Caco-2 (cell line): ENCODE data around the gene JKAMP. TPM values are rescaled to one million over a fixed set of nuclear protein-coding genes. Genes with fewer than 3 reads are reported as not detected.

Experiments
- BruUV-seq: library from RNA; stranded (reverse); fragments of 400-500 nt; replicated peaks from 2 replicates; lab custom pipeline; 2021; lab: Mats Ljungman, UMichigan
- CTCF ChIA-PET: fragments of 300-600 bp; sonication (Branson Sonifier 250); formaldehyde crosslinking; loops from one replicate; lab custom pipeline; 2022; ENCODE audit warnings: antibody characterized with exemption; lab: Charles Lee
- POLR2A ChIA-PET: fragments of 300-600 bp; sonication (Branson Sonifier 250); formaldehyde crosslinking; loops from one replicate; lab custom pipeline; 2022; ENCODE audit warnings: antibody characterized with exemption; lab: Charles Lee
- DNase-seq, 2 experiments: peaks; one replicate each; pipeline versions ENCODE4 v3.0.0 to v3.0.0-alpha.2; 2020 to 2022
- H3K27me3 ChIP-seq: replicated peaks from 2 replicates; pipeline ENCODE4 v1.6.0; 2011; ENCODE audit warnings: low read length; ENCODE audit not compliant: control insufficient read depth, insufficient read depth
- H3K36me3 ChIP-seq: 2 replicates; pipeline ENCODE4 v1.5.1; 2011; ENCODE audit warnings: low read length; ENCODE audit not compliant: control insufficient read depth, insufficient read depth
- H3K4me1 ChIP-seq: fragments of 250-450 bp; sonication (Bioruptor Pico); 2 replicates; pipeline ENCODE4 v1.5.1; 2020; ENCODE audit warnings: mild to moderate bottlenecking
- H3K4me3 ChIP-seq: 2 replicates; pipeline ENCODE4 v1.5.1; 2011; ENCODE audit warnings: low read depth, mild to moderate bottlenecking, control low read depth, low read length
- H3K9me3 ChIP-seq: fragments of 250-450 bp; sonication (Bioruptor Pico); 2 replicates; pipeline ENCODE4 v1.5.1; 2020; ENCODE audit warnings: mild to moderate bottlenecking, moderate library complexity
- H3K27ac Mint-ChIP-seq: one replicate; pipeline ENCODE4 v1.8.0; 2022; ENCODE audit warnings: mixed read lengths; ENCODE audit not compliant: unreplicated experiment
- H3K27me3 Mint-ChIP-seq: one replicate; pipeline ENCODE4 v1.8.0; 2022; ENCODE audit warnings: mixed read lengths; ENCODE audit not compliant: insufficient read depth, unreplicated experiment
- H3K36me3 Mint-ChIP-seq: one replicate; pipeline ENCODE4 v1.8.0; 2022; ENCODE audit warnings: mild to moderate bottlenecking, mixed read lengths; ENCODE audit not compliant: insufficient read depth, unreplicated experiment
- H3K4me1 Mint-ChIP-seq: one replicate; pipeline ENCODE4 v1.8.0; 2022; ENCODE audit warnings: low read depth, mixed read lengths; ENCODE audit not compliant: unreplicated experiment
- H3K4me3 Mint-ChIP-seq: one replicate; pipeline ENCODE4 v1.8.0; 2022; ENCODE audit warnings: mild to moderate bottlenecking, moderate library complexity, mixed read lengths; ENCODE audit not compliant: unreplicated experiment
- H3K9me3 Mint-ChIP-seq: one replicate; pipeline ENCODE4 v1.8.0; 2022; ENCODE audit warnings: mixed read lengths; ENCODE audit not compliant: unreplicated experiment
- CTCF ChIP-seq, 2 experiments: fragments of 200-600 bp in 1 of 2; IDR thresholded peaks; 1 replicate in 1 of 2; 2 replicates in 1 of 2; pipeline versions ENCODE4 v1.5.1 to v1.8.0; 2011 to 2022; ENCODE audit warnings: antibody characterized with exemption in 1 of 2, control low read depth in 1 of 2, inconsistent platforms in 1 of 2, low read depth in 1 of 2, low read length in 1 of 2, mild to moderate bottlenecking in 1 of 2, moderate library complexity in 1 of 2; ENCODE audit not compliant: insufficient read depth in 1 of 2, severe bottlenecking in 1 of 2, unreplicated experiment in 1 of 2
- intact Hi-C: fragments of 100-400 bp; cut with micrococcal nuclease; formaldehyde crosslinking; loops from one replicate; pipeline ENCODE4 v1.10.0; 2022; ENCODE audit not compliant: unreplicated experiment
- total RNA-seq: library from RNA; stranded (reverse); gene quantifications from 2 replicates; pipeline ENCODE4 v1.2.3, GENCODE V29; 2022

JKAMP gene
- total RNA-seq, 1 experiment from 2014 or later = 24.7 TPM

- Histone ChIP-seq H3K36me3 (no peaks in the 10 kb centered on the region), H3K27me3 (no peaks in the 10 kb centered on the region), H3K4me1 (no peaks in the 10 kb centered on the region), H3K9me3 (no peaks in the 10 kb centered on the region), H3K4me3 (no peak overlapping the region)
- no peak for TF ChIP-seq CTCF (IDR thresholded peaks at IDR 0.05; ENCODE audit: insufficient read depth in 1 of 2, low read depth in 1 of 2, low read length in 1 of 2, severe bottlenecking in 1 of 2, unreplicated experiment in 1 of 2)
- Mint-ChIP-seq H3K27ac (no peak overlapping the region), H3K4me1 (no peaks in the 10 kb centered on the region), H3K9me3 (no peaks in the 10 kb centered on the region), H3K27me3 (no peaks in the 10 kb centered on the region), H3K36me3 (no peaks in the 10 kb centered on the region), H3K4me3 (no peak overlapping the region)
- no TSS peak for BruUV-seq
- DNase-seq = no peak
- CTCF ChIA-PET = no interaction called here
- intact Hi-C loops = no loop called here
- POLR2A ChIA-PET = no interaction called here
Measured at GRCh38 chr14:59534361-59534987, 50.2 kb downstream of the JKAMP start.

GRCh38 chr14:59537476-59537875 is 53.2 kb downstream of the JKAMP start:
- Mint-ChIP-seq H3K4me1 (no peaks in the 10 kb centered on the region), H3K36me3 (no peaks in the 10 kb centered on the region), H3K9me3 (no peaks in the 10 kb centered on the region), H3K27me3 (no peaks in the 10 kb centered on the region), H3K4me3 (no peak overlapping the region), H3K27ac (no peak overlapping the region)
- intact Hi-C loops = no loop called here
- no TSS peak for BruUV-seq
- no peaks in the 10 kb centered on the region for H3K4me1 ChIP-seq
- no peaks in the 10 kb centered on the region for H3K27me3 ChIP-seq
- DNase-seq = no peak
- H3K4me3 ChIP-seq = no peak overlapping the region
- CTCF ChIA-PET = no interaction called here
- TF ChIP-seq CTCF (IDR thresholded peaks at IDR 0.05; ENCODE audit: insufficient read depth in 1 of 2, low read depth in 1 of 2, low read length in 1 of 2, severe bottlenecking in 1 of 2, unreplicated experiment in 1 of 2) = no peak
- no peaks in the 10 kb centered on the region for H3K36me3 ChIP-seq
- POLR2A ChIA-PET = no interaction called here
- H3K9me3 ChIP-seq = no peaks in the 10 kb centered on the region

- no TSS peak for BruUV-seq
Measured at GRCh38 chr14:59538936-59539335, 54.6 kb downstream of the JKAMP start.

More at GRCh38 chr14:59538936-59539335, 54.6 kb downstream of the JKAMP start:
- no peaks in the 10 kb centered on the region for H3K4me1 ChIP-seq
- Mint-ChIP-seq H3K27ac (no peak overlapping the region), H3K4me3 (no peak overlapping the region), H3K36me3 (no peaks in the 10 kb centered on the region), H3K9me3 (no peaks in the 10 kb centered on the region), H3K27me3 (no peaks in the 10 kb centered on the region), H3K4me1 (no peaks in the 10 kb centered on the region)
- POLR2A ChIA-PET = no interaction called here
- CTCF ChIA-PET = no interaction called here
- TF ChIP-seq CTCF (IDR thresholded peaks at IDR 0.05; ENCODE audit: insufficient read depth in 1 of 2, low read depth in 1 of 2, low read length in 1 of 2, severe bottlenecking in 1 of 2, unreplicated experiment in 1 of 2) = no peak
- no peaks in the 10 kb centered on the region for H3K27me3 ChIP-seq
- intact Hi-C loops = no loop called here
- no peak for DNase-seq
- no peak overlapping the region for H3K4me3 ChIP-seq
- no peaks in the 10 kb centered on the region for H3K9me3 ChIP-seq
- no peaks in the 10 kb centered on the region for H3K36me3 ChIP-seq
